Stimulated activated CD8-positive, alpha-beta memory T cell treated with anti-CD3 and anti-CD28 coated beads, Interleukin-12 subunit alpha, Interleukin-12 subunit beta, amount 100 ng/mL, for 24 hours (primary cell): Measurements from ENCODE around the gene CCDC201.

Experiments used
- DNase-seq: peaks from one replicate; pipeline ENCODE4 v3.0.0-alpha.2; 2020; ENCODE audit errors: extremely low read depth

Gene CCDC201

DNA sequence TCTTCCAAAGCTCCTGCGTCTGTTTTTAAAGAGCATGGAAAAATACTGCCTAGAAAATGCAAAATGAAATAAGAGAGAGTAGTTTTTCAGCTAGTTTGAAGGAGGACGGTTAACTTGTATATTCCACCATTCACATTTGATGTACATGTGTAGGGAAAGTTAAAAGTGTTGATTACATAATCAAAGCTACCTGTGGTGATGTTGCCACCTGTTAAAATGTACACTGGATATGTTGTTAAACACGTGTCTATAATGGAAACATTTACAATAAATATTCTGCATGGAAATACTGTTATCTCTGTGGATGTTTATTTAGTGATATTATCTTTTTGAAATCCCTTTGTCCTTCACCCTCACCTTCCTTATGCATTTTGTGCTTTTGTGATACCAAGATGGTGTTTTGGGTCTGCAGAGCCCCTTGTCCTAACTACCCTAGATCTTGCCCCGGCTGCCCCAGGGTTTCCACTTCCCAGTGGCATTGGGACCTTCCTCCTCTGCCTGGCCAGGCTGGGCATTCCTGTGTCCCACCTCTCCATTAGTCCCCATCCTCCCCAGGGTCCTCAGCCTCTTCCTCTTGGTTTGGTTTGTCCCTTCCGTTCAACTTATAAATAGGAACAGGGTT is 20.6 kb upstream of the CCDC201 start:
- DNase-seq = no peak

- no peak for DNase-seq
Observed at GRCh38 chr7:45892407-45893035, 19.6 kb upstream of the CCDC201 start.

DNA sequence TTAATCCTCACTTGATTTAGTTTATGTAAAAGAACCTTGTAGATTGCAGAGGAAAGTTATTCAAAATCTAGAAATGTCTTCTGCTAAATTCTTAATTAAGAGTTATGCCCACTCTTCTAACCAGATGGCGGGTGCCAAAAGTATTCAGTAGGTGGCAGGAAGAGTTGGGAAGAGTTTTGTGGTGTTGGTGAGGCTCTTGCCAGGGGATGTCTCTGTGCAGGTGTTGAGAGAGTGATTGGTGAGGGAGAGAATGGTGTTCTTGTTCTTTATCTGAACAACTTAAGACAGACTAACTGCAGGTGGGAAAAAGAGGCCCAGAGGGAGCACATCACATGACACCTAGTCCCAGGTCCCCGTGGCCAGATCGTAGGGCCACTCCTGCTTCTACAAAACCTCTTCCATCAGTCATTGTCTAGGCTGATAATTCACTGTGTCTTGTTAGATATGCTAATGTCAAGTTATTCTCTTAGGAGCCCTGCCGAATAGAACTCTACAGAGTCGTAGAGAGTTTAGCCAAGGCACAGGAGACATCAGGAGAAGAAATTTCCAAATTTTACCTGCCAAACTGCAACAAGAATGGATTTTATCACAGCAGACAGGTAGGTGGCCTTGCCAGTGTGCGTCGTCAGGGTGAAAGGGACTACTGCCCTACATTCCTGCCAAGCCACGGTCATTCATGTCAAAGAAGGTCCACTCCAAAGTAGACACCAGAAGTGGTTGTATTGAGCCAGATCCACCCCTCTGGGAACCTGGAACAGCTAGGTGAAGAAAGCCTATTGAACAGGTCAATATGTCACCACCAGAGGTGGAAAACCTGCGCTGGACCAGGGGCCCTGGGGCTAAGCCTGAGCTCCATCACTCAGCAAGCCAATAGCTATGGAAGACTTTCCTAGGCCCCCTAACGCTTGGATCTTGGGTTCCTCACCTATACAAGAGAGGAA is 18.9 kb upstream of the CCDC201 start:
- no peak for DNase-seq

- DNase-seq = no peak
Observed at GRCh38 chr7:45890902-45891461, 18.1 kb upstream of the CCDC201 start.

GRCh38 chr7:45890125-45890901 is 17.4 kb upstream of the CCDC201 start:
- no peak for DNase-seq

DNA sequence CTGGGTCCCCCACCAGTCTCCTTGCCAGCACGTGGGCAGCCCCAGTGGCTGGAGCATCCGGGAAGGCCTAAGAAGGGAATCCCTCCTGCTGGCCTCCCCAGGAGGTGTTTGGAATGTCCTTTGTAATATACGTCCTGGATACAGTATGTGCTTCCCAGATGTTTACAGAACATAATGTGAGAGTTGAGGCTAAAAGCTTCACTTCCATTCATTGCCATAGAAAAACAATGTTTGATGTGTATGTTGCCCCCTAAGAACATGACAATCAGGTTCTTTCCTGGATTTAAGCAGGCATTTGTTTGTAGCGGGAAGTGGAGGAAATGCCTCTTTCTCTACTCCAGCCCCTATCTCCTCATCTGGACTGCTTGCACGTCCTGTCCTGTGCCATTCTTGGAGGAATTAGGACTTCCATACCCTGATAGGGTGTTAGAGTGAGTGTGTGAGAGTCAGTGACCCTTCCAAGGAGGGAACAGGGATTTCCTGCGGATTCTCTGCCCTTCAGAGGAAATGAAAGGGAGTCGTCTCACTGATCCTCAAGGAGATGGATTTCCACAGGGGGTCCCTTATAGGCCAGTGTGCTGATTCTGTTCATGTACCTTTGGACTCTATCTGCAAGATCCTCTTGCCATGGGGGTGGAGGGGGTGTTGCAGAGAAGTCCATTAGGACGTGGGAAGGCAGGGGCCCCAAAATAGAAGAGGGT is 16.6 kb upstream of the CCDC201 start:
- DNase-seq = no peak

DNA sequence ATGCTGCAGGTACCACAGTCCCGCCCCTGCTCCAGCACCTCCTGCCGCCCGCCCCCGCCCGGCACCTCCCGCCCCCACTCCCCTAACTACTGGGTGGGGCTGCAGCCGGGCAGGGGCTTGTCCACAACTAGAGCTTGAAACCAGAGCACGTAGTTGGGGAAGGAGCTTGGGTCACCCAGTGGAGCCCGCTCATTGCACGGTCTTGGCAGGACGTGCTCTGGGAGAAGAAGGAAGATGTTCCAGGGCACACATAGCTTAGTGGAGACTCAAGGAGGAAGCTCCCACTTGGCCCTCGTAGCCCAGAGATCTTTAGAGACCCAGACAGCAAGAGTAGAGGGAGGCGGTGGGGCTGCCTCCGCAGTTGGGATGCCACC is 16.1 kb upstream of the CCDC201 start:
- no peak for DNase-seq

GRCh38 chr7:45888185-45888992 is 15.5 kb upstream of the CCDC201 start, which contains the start of gene IGFBP1:
IGFBP1 (plus strand) TSS chr7:45888488; CDS start chr7:45888653, 165 bp downstream.
- DNase-seq = no peak

DNA sequence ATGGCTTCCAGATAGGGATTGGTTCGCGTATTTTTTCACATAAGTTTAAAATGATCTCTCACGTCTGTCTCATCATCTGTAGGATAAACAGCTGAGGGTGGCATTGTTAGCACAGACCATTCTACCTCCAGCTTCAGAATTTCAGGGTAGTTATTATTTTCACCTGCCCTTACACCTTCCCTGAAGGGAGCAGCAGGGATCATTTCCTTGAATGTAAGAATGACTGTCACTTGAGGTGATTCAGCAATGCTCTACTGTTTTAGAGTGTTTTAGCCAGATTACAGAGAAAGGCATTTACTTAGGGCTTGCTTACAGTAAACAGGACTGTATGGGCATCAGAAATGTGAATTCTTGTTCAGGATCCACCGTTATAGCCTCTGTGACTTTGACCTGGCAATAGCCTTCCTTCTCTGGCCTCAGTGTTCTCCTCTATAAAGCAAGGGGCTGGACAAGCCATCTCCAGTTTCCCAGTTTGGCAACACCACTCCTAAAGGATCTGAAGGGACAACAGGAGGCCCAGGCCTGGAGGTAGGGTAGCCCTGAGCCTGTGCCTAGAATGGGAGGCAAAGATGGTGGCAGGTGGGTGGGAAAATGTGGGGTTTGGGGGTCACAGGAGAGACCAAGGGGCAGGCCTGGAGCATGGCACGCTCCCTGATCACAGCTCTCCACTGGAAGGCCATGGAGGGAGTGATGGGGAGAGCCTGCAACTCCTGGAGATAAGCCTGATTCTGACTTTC is 14.2 kb upstream of the CCDC201 start:
- DNase-seq = no peak

- no peak for DNase-seq
Observed at GRCh38 chr7:45885264-45885882, 12.5 kb upstream of the CCDC201 start.

GRCh38 chr7:45884136-45884535 is 11.3 kb upstream of the CCDC201 start:
- no peak for DNase-seq

DNA sequence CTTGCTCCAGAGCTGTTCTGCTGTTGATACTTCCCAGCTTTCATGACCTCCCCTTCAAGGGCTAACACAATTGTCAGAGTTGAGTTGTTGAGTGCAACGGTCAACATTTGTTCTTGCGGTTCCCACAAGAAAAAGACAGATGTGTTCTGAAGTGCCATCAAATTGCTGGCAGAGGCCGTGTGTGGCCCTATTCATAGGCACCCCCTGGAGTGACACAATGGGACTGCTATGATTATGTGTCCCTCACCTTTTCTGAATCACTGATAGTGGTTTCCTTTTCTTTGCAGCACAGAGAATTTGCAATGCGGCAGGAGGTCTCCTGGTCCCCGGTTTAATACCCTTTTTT is 9.6 kb upstream of the CCDC201 start:
- DNase-seq = no peak

GRCh38 chr7:45881759-45882464 is 9.0 kb upstream of the CCDC201 start:
- DNase-seq = no peak

GRCh38 chr7:45881280-45881758 is 8.4 kb upstream of the CCDC201 start:
- no peak for DNase-seq

DNA sequence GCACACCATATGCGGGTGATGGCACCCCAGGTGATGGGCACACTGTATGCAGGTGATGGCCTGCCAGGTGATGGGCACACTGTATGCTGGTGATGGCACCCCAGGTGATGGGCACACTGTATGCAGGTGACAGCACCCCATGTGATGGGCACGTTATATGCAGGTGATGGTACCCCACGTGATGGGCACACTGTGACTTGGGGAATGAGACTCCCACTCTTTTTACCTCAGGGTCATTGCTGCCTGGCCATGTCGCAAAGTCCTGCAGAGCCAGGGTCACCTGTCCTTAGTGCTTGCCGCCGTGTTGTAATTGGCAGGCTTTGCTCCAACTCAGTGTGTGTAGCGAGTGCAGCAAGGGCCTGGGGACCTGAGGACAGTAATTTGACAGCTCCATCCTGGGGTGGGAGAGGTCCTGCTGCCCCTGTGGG is 7.6 kb upstream of the CCDC201 start:
- DNase-seq = no peak

DNA sequence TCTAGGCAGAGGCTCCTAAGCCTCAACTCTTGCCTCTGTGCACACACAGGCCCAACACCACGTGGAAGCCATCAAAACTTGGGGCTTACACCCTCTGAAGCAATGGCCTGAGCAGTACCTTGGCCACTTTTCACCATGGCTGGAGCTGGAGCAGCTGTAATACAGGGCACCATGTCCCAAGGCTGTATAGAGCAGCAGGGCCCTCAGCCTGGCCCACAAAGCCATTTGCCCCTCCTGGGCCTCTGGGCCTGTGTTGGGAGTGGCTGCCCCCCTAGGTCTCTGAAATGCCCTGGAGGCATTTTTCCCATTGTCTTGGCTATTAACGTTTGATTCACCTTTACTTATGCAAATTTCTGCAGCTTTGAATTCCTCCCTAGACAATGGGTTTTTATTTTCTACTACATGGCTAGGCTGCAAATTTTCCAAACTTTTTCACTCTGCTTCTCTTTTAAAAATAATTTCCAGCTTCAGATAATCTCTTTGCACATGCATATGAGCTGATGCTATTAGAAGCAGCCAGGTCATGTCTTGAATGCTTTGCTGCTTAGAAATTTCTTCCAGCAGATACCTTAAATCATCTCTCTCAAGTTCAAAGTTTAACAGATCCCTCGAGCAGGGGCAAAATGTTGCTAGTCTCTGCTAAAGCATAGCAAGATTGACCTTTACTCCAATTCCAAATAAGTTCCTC is 5.7 kb upstream of the CCDC201 start:
- no peak for DNase-seq

DNA sequence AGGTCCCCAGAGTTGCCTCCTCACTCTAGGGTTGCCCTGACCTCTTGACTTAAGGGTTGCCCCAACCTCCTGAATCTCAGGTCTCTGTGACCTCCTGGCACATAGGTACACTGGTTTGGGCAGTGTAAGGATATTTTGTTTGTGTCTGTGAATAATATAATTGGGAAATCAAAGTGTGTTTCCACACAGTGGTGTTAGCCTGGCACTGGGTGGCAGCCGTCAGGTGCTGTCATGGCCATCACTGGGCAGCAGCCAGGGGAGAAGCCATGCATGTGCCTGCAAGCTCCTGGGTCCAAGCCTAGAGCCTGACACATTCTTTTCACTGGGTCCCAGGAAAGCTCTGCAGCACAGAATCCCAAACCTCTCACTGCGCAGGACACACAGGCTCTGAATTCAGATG is 3.6 kb upstream of the CCDC201 start:
- no peak for DNase-seq
